Liver (tissue), 9 donors: ENCODE data around the gene CYB561. TPM values are rescaled to one million over a fixed set of nuclear protein-coding genes. Genes with fewer than 3 reads are reported as not detected.

Source experiments
- DNase-seq: peaks from one replicate; pipeline ENCODE4 v3.0.0-alpha.2; 2017; ENCODE audit warnings: low spot score
- H3K27ac ChIP-seq, 2 donors: one replicate each; pipeline ENCODE4 v1.7.0; 2013; ENCODE audit warnings: inconsistent platforms in 2 of 2, low read length in 2 of 2, control low read depth in 1 of 2, low read depth in 1 of 2, mild to moderate bottlenecking in 1 of 2
- H3K27me3 ChIP-seq, 4 donors: one replicate each; pipeline versions ENCODE4 v1.6.1 to v1.7.0; 2013; ENCODE audit warnings: low read length in 3 of 4, inconsistent platforms in 1 of 4, mild to moderate bottlenecking in 1 of 4, moderate library complexity in 1 of 4; ENCODE audit not compliant: control insufficient read depth in 4 of 4, insufficient read depth in 4 of 4
- H3K36me3 ChIP-seq, 4 donors: one replicate each; pipeline versions ENCODE4 v1.6.1 to v1.7.0; 2013; ENCODE audit warnings: low read length in 3 of 4, mild to moderate bottlenecking in 3 of 4, low read depth in 1 of 4, moderate library complexity in 1 of 4; ENCODE audit not compliant: control insufficient read depth in 4 of 4, insufficient read depth in 3 of 4
- H3K4me1 ChIP-seq, 4 donors: one replicate each; pipeline versions ENCODE4 v1.6.1 to v1.7.0; 2013; ENCODE audit warnings: low read length in 3 of 4, mild to moderate bottlenecking in 3 of 4, moderate library complexity in 1 of 4; ENCODE audit not compliant: control insufficient read depth in 4 of 4, insufficient read depth in 4 of 4
- H3K4me3 ChIP-seq, 3 donors: one replicate each; pipeline versions ENCODE4 v1.6.1 to v1.7.0; 2013; ENCODE audit warnings: low read length in 3 of 3, control low read depth in 1 of 3, low read depth in 1 of 3, mild to moderate bottlenecking in 1 of 3
- H3K9ac ChIP-seq, 2 donors: one replicate each; pipeline ENCODE4 v1.7.0; 2013; ENCODE audit warnings: low read length in 2 of 2, mild to moderate bottlenecking in 2 of 2, moderate library complexity in 2 of 2, control low read depth in 1 of 2, low read depth in 1 of 2
- H3K9me3 ChIP-seq, 4 donors: one replicate each; pipeline versions ENCODE4 v1.6.1 to v1.7.0; 2013; ENCODE audit warnings: low read length in 3 of 4; ENCODE audit not compliant: control insufficient read depth in 4 of 4
- EGR1 ChIP-seq, 2 donors: IDR thresholded peaks; 2 replicates each; pipeline ENCODE4 v1.6.1; 2016 to 2018; ENCODE audit warnings: antibody characterized with exemption in 2 of 2, low read depth in 2 of 2
- FOXA1 ChIP-seq: IDR thresholded peaks from 2 replicates; pipeline ENCODE4 v1.6.1; 2016; ENCODE audit warnings: antibody characterized with exemption
- GABPA ChIP-seq, 2 donors: IDR thresholded peaks in 1 of 2; conservative IDR thresholded peaks in 1 of 2; 2 replicates each; pipeline ENCODE4 v1.6.1; 2016; ENCODE audit warnings: antibody characterized with exemption in 2 of 2, mild to moderate bottlenecking in 1 of 2, moderate library complexity in 1 of 2
- HNF4A ChIP-seq, 2 donors: conservative IDR thresholded peaks; 2 replicates each; pipeline ENCODE4 v1.6.1; 2016; ENCODE audit warnings: antibody characterized with exemption in 2 of 2, mild to moderate bottlenecking in 2 of 2
- HNF4G ChIP-seq: IDR thresholded peaks from 2 replicates; pipeline ENCODE4 v1.6.1; 2016; ENCODE audit warnings: antibody characterized with exemption
- MAX ChIP-seq: IDR thresholded peaks from 2 replicates; pipeline ENCODE4 v1.6.1; 2016; ENCODE audit warnings: antibody characterized with exemption
- NR2F2 ChIP-seq: IDR thresholded peaks from 2 replicates; pipeline ENCODE4 v1.6.1; 2016; ENCODE audit warnings: antibody characterized with exemption
- RAD21 ChIP-seq, 2 donors: IDR thresholded peaks; 2 replicates each; pipeline ENCODE4 v1.6.1; 2016; ENCODE audit warnings: antibody characterized with exemption in 2 of 2, mild to moderate bottlenecking in 2 of 2
- REST ChIP-seq: IDR thresholded peaks from 2 replicates; pipeline ENCODE4 v1.6.1; 2016; ENCODE audit warnings: antibody characterized with exemption, mild to moderate bottlenecking
- SP1 ChIP-seq: IDR thresholded peaks from 2 replicates; pipeline ENCODE4 v1.6.1; 2018; ENCODE audit warnings: antibody characterized with exemption, mild to moderate bottlenecking
- TAF1 ChIP-seq: conservative IDR thresholded peaks from 2 replicates; pipeline ENCODE4 v1.6.1; 2016; ENCODE audit warnings: antibody characterized with exemption, mild to moderate bottlenecking
- ZBTB33 ChIP-seq: IDR thresholded peaks from 2 replicates; pipeline ENCODE4 v1.6.1; 2016; ENCODE audit warnings: antibody characterized with exemption
- WGBS: extraction: QIAGEN DNeasy Blood & Tissue Kit; methylation state at CpG from one replicate; pipeline ENCODE4 v1.1.7; 2013; 5-methylcytosine and 5-hydroxymethylcytosine counted together
- polyA plus RNA-seq, 2 donors: library from polyadenylated mRNA; stranded (reverse) in 1 of 2; unstranded in 1 of 2; fragments of 200-250 nt in 1 of 2; fragments of >200 nt in 1 of 2; fragmentation: Nextera tagmentation in 1 of 2; extraction: Ambion mirVana in 1 of 2; gene quantifications; one replicate each; pipeline versions ENCODE4 v1.2.1 to v1.2.3, GENCODE V29; 2013 to 2015
- total RNA-seq, 2 donors: library from RNA; depleted of rRNA; stranded (reverse); fragments of >200 nt; gene quantifications; one replicate each; pipeline ENCODE4 v1.2.3, GENCODE V29; 2014
- donor health status: healthy.
- donor health status: healthy.
- donor health status: healthy.
- donor health status: healthy.
- donor health status: healthy.

The CYB561 gene
- total and polyA plus RNA-seq, 4 donors = 0.93 to 18.5 (median 12.9) TPM

GRCh38 chr17:63450551-63450950, 4.4 kb upstream of the CYB561 start:
- H3K9ac ChIP-seq = no peak overlapping the region
- no peak overlapping the region for H3K4me3 ChIP-seq
- no peak for TF ChIP-seq SP1
- no peak for TF ChIP-seq NR2F2
- no peak for TF ChIP-seq RAD21 (IDR thresholded peaks at IDR 0.05)
- TF ChIP-seq GABPA (IDR thresholded peaks at IDR 0.05 in 1 of 2, conservative IDR thresholded peaks at IDR 0.05 in 1 of 2) = no peak
- H3K27ac ChIP-seq = no peak overlapping the region
- no peaks in the 10 kb centered on the region for H3K27me3 ChIP-seq
- no peaks in the 10 kb centered on the region for H3K9me3 ChIP-seq
- H3K36me3 ChIP-seq = no peaks in the 10 kb centered on the region
- peaks cover 2 to 10% (median 7%) of the 10 kb centered on the region in 4 donors for H3K4me1 ChIP-seq
- no peak for DNase-seq
- 56% methylated on average over 11 of the region's 11 CpGs for WGBS

GRCh38 chr17:63448655-63449054, 2.5 kb upstream of the CYB561 start:
- Histone ChIP-seq H3K4me3 (no peak overlapping the region), H3K9me3 (no peaks in the 10 kb centered on the region), H3K27ac (no peak overlapping the region), H3K36me3 (no peaks in the 10 kb centered on the region), H3K4me1 (peaks cover 7 to 16% (median 9%) of the 10 kb centered on the region in 4 donors), H3K27me3 (no peaks in the 10 kb centered on the region), H3K9ac (no peak overlapping the region)
- TF ChIP-seq HNF4A (conservative IDR thresholded peaks at IDR 0.05) = no peak
- TF ChIP-seq TAF1 = no peak
- no peak for TF ChIP-seq MAX
- no peak for TF ChIP-seq GABPA (IDR thresholded peaks at IDR 0.05 in 1 of 2, conservative IDR thresholded peaks at IDR 0.05 in 1 of 2)
- no peak for TF ChIP-seq RAD21 (IDR thresholded peaks at IDR 0.05)
- no peak for TF ChIP-seq EGR1 (IDR thresholded peaks at IDR 0.05; ENCODE audit: low read depth in 2 of 2)
- DNase-seq = no peak
- 87% methylated on average over 3 of the region's 3 CpGs for WGBS

GRCh38 chr17:63447471-63448009, 1.4 kb upstream of the CYB561 start:
- 69% methylated on average over 12 of the region's 12 CpGs for WGBS
- DNase-seq = no peak
- no peak overlapping the region for H3K4me3 ChIP-seq

GRCh38 chr17:63446753-63447470, 806 bp upstream of the CYB561 start:
- Histone ChIP-seq H3K4me3 (peak overlapping the region; percentile 32 to 76 (median 73)), H3K36me3 (no peaks in the 10 kb centered on the region), H3K4me1 (peaks cover 7 to 16% (median 9%) of the 10 kb centered on the region in 4 donors), H3K27me3 (no peaks in the 10 kb centered on the region), H3K27ac (peak overlapping the region; percentile 73 to 75), H3K9ac (peak overlapping the region in 1 of 2 donors; percentile 38), H3K9me3 (no peaks in the 10 kb centered on the region)
- TF ChIP-seq SP1 (peak; percentile 11), NR2F2 (peak; percentile 23), RAD21 (IDR thresholded peaks at IDR 0.05) (no peak), FOXA1 (no peak), ZBTB33 (no peak), REST (no peak)
- 48% methylated on average over 44 of the region's 44 CpGs for WGBS
- no peak for DNase-seq

More at GRCh38 chr17:63447471-63448009, 1.4 kb upstream of the CYB561 start:
- H3K4me1 ChIP-seq = peaks cover 7 to 16% (median 9%) of the 10 kb centered on the region in 4 donors
- no peak for TF ChIP-seq HNF4G
- H3K27me3 ChIP-seq = no peaks in the 10 kb centered on the region
- H3K9ac ChIP-seq = no peak overlapping the region
- H3K36me3 ChIP-seq = no peaks in the 10 kb centered on the region
- peak overlapping the region; percentile 19 to 75 for H3K27ac ChIP-seq
- H3K9me3 ChIP-seq = no peaks in the 10 kb centered on the region
